ENCODE measurements around the gene ZNF217. TPM values are rescaled to one million over a fixed set of nuclear protein-coding genes. Genes with fewer than 3 reads are reported as not detected.
"Not testable (repeated sequence)": the region's sequence is repeated elsewhere in the genome, so short reads cannot be mapped to it uniquely, and the experiment has no call there.

ZNF217 gene
- total RNA-seq, 4 donors from 2014 or later = 18.0 to 42.8 (median 27.8) TPM

GRCh38 chr20:53629436-53629835 lies 35.8 kb upstream of the ZNF217 start:
- Histone ChIP-seq H3K27me3 (no peaks in the 10 kb centered on the region), H3K36me3 (no peaks in the 10 kb centered on the region), H3K9me3 (no peaks in the 10 kb centered on the region), H3K4me3 (replicated peaks in 1 of 3) (no peak overlapping the region), H3K27ac (no peak overlapping the region), H3K4me1 (peaks cover 2% of the 10 kb centered on the region in 2 donors)
- DNase-seq = no peak
- 97 to 98% methylated on average over 4 of the region's 5 CpGs for WGBS, 2 donors
- intact Hi-C loops (cut with DNase I) = no loop called here
- no peak for TF ChIP-seq POLR2A (IDR thresholded peaks at IDR 0.05)

DNA sequence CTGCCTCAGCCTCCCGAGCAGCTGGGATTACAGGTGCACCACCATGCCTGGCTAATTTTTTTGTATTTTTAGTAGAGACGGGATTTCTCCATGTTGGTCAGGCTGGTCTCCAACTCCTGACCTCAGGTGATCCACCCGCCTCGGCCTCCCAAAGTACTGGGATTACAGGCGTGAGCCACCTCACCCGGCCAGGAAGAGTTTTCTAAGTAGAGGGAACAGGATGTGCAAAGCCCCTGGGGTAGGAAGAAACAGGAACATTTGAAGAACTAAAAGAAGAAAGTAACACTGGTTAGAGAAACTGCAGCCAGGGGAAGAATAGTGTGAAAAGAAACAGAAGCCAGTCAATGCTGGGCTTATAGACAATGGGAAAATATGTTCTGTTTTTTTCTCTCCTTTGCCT lies 35.1 kb upstream of the ZNF217 start:
- H3K36me3 ChIP-seq; DNase-seq; H3K4me3 ChIP-seq (replicated peaks in 1 of 3); H3K4me1 ChIP-seq; H3K27ac ChIP-seq; H3K9me3 ChIP-seq; intact Hi-C loops (cut with DNase I); H3K27me3 ChIP-seq: not testable (repeated sequence)
- 91% methylated on average over 6 of the region's 6 CpGs for WGBS, 2 donors

DNA sequence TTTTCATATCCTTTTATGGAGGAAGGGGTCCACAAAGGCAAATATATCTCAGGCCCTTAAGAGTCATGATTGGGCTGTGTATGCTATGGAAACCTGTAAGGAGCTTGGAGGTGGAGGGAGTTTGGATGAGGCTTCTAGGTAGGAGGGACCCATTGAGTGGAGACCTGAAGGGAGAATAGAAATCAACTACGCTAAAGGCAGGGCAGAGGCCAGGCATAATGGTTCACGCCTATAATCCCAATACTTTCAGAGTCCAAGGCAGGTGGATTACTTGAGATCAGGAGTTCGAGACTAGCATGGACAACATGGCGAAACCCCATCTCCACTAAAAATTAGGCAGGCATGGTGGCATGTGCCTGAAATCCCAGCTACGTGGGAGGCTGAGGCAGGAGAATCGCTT lies 34.4 kb upstream of the ZNF217 start:
- no peak for DNase-seq
- H3K9me3 ChIP-seq = no peaks in the 10 kb centered on the region
- no peak overlapping the region for H3K4me3 ChIP-seq (replicated peaks in 1 of 3)
- H3K36me3 ChIP-seq = no peaks in the 10 kb centered on the region
- WGBS, 2 donors = 96 to 97% methylated on average over 6 of the region's 6 CpGs
- no peaks in the 10 kb centered on the region for H3K27me3 ChIP-seq
- no peak for TF ChIP-seq CTCF (IDR thresholded peaks at IDR 0.05)
- TF ChIP-seq POLR2A (IDR thresholded peaks at IDR 0.05) = no peak
- no peak overlapping the region for H3K27ac ChIP-seq
- H3K4me1 ChIP-seq = peaks cover 5 to 11% of the 10 kb centered on the region in 2 donors
- intact Hi-C loops (cut with DNase I) = no loop called here

DNA sequence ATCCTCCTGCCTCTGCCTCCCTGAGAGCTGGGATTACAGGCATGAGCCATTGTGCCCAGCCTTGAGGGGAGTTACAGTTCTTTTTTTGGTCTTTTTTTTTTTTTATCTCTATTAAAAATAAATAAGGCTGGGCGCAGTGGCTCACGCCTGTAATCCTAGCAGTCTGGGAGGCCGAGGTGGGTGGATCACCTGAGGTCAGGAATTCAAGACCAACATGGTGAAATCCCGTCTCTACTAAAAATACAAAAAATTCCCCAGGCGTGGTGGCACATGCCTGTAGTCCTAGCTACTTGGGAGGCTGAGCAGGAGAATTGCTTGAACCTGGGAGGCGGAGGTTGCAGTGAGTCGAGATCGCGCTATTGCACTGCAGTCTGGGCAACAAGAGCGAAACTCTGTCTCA lies 33.4 kb upstream of the ZNF217 start:
- WGBS, 2 donors = 96 to 97% methylated on average over 10 of the region's 10 CpGs
- H3K4me3 ChIP-seq (replicated peaks in 1 of 3); H3K9me3 ChIP-seq; intact Hi-C loops (cut with DNase I); H3K36me3 ChIP-seq; DNase-seq; H3K27ac ChIP-seq; H3K27me3 ChIP-seq: not testable (repeated sequence)
- H3K4me1 ChIP-seq = peaks cover 16 to 21% of the 10 kb centered on the region in 2 donors

DNA sequence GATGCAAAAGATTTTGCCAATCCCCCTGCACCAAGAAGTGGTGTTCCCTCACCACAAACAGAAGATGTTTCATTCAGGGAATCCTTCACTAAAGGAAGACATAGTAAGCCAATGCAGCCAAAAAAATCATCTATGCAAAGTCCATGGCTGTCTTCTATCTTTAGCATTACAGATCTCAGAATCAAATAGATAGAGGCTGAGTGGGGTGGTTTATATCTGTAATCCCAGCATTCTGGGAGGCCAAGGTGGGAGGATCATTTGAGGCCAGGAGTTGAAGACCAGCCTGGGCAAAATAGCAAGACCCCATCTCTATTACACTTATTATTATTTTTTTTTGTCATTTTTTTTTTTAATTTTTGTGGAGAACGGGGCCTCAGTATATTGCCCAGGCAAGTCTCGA lies 32.9 kb upstream of the ZNF217 start:
- Histone ChIP-seq H3K27ac (no peak overlapping the region), H3K9me3 (no peaks in the 10 kb centered on the region), H3K4me3 (replicated peaks in 1 of 3) (no peak overlapping the region), H3K4me1 (peaks cover 20 to 26% of the 10 kb centered on the region in 2 donors), H3K36me3 (no peaks in the 10 kb centered on the region), H3K27me3 (no peaks in the 10 kb centered on the region)
- no peak for TF ChIP-seq CTCF (IDR thresholded peaks at IDR 0.05)
- TF ChIP-seq POLR2A (IDR thresholded peaks at IDR 0.05) = no peak
- 92 to 100% methylated on average over 2 of the region's 2 CpGs for WGBS, 2 donors
- DNase-seq = no peak
- intact Hi-C loops (cut with DNase I) = no loop called here

GRCh38 chr20:53625311-53626129 lies 31.9 kb upstream of the ZNF217 start:
- intact Hi-C loops (cut with DNase I) = no loop called here
- Histone ChIP-seq H3K27me3 (no peaks in the 10 kb centered on the region), H3K27ac (no peak overlapping the region), H3K4me3 (replicated peaks in 1 of 3) (no peak overlapping the region), H3K9me3 (no peaks in the 10 kb centered on the region), H3K4me1 (peaks cover 23 to 35% of the 10 kb centered on the region in 2 donors), H3K36me3 (no peaks in the 10 kb centered on the region)
- TF ChIP-seq CTCF (IDR thresholded peaks at IDR 0.05) (no peak), POLR2A (IDR thresholded peaks at IDR 0.05) (no peak)
- WGBS, 2 donors = 87 to 92% methylated on average over 9 of the region's 9 CpGs
- DNase-seq = no peak

GRCh38 chr20:53624927-53625250 lies 31.2 kb upstream of the ZNF217 start:
- H3K36me3 ChIP-seq; H3K9me3 ChIP-seq; H3K4me3 ChIP-seq (replicated peaks in 1 of 3); DNase-seq; intact Hi-C loops (cut with DNase I); H3K27me3 ChIP-seq: not testable (repeated sequence)
- peak overlapping the region in 1 of 3 donors; percentile 96 for H3K27ac ChIP-seq
- 71 to 74% methylated on average over 7 of the region's 7 CpGs for WGBS, 2 donors
- peaks cover 23 to 35% of the 10 kb centered on the region in 2 donors for H3K4me1 ChIP-seq

Measured in thyroid gland (tissue), 4 donors.